H1 (cell line): ENCODE results near the gene MTMR8. TPM values are rescaled to one million over a fixed set of nuclear protein-coding genes. Genes with fewer than 3 reads are reported as not detected.
"Not testable (repeated sequence)": the region's sequence is repeated elsewhere in the genome, so short reads cannot be mapped to it uniquely, and the experiment has no call there.

Experiments used
- CTCF ChIA-PET: fragments of 300-600 bp; sonication (Branson Sonifier 250); formaldehyde crosslinking; loops from one replicate; lab custom pipeline; 2021; ENCODE audit not compliant: partially characterized antibody; lab: Charles Lee
- POLR2A ChIA-PET: fragments of 300-600 bp; sonication (Branson Sonifier 250); formaldehyde crosslinking; loops from one replicate; lab custom pipeline; 2021; ENCODE audit warnings: inconsistent platforms; ENCODE audit not compliant: partially characterized antibody; lab: Charles Lee
- DNase-seq, 2 experiments: peaks; one replicate each; pipeline versions ENCODE4 v3.0.0 to v3.0.0-alpha.2; 2010 to 2022; ENCODE audit warnings: low spot score in 2 of 2, low read depth in 1 of 2, mixed read lengths in 1 of 2
- FAIRE-seq: peaks from 2 replicates; lab custom pipeline; 2011; peaks lifted over from hg19 to GRCh38; lab: Jason Lieb, UNC
- H2AFZ ChIP-seq: 2 replicates; pipeline ENCODE4 v1.8.1; 2012; ENCODE audit warnings: low read length, inconsistent platforms
- H2AK5ac ChIP-seq: 2 replicates; pipeline ENCODE4 v1.6.1; 2013; ENCODE audit warnings: low read depth, low read length
- H2BK120ac ChIP-seq: replicated peaks from 2 replicates; pipeline ENCODE3; 2013; ENCODE audit warnings: low read depth, low read length, inconsistent platforms
- H2BK12ac ChIP-seq: 2 replicates; pipeline ENCODE4 v1.6.1; 2013; ENCODE audit warnings: low read depth, low read length
- H2BK15ac ChIP-seq: 2 replicates; pipeline ENCODE4 v1.6.1; 2013; ENCODE audit warnings: low read length
- H2BK20ac ChIP-seq: 2 replicates; pipeline ENCODE4 v1.6.1; 2013; ENCODE audit warnings: low read length
- H2BK5ac ChIP-seq: 2 replicates; pipeline ENCODE4 v1.6.1; 2013; ENCODE audit warnings: low read depth, low read length
- H3K14ac ChIP-seq: 2 replicates; pipeline ENCODE4 v1.6.1; 2013; ENCODE audit warnings: inconsistent platforms; ENCODE audit not compliant: insufficient read length
- H3K18ac ChIP-seq: 2 replicates; pipeline ENCODE4 v1.6.1; 2013; ENCODE audit warnings: low read length; ENCODE audit errors: extremely low read depth
- H3K23ac ChIP-seq: 2 replicates; pipeline ENCODE4 v1.6.1; 2013; ENCODE audit warnings: inconsistent platforms; ENCODE audit not compliant: insufficient read length
- H3K23me2 ChIP-seq: 2 replicates; pipeline ENCODE4 v1.6.1; 2013; ENCODE audit warnings: low read depth, low read length
- H3K27ac ChIP-seq: 2 replicates; pipeline ENCODE4 v1.6.1; 2011; ENCODE audit warnings: low read depth, low read length, inconsistent platforms
- H3K27me3 ChIP-seq, 4 experiments: replicated peaks in 1 of 4; 1 replicate in 1 of 4; 2 replicates in 3 of 4; pipeline versions ENCODE4 v1.6.1 to v1.8.1; 2011 to 2013; ENCODE audit warnings: low read length in 3 of 4, mild to moderate bottlenecking in 3 of 4, inconsistent platforms in 2 of 4, mixed read lengths in 2 of 4, moderate library complexity in 1 of 4; ENCODE audit not compliant: control insufficient read depth in 3 of 4, insufficient read depth in 3 of 4; ENCODE audit errors: extremely low read depth in 1 of 4
- H3K36me3 ChIP-seq, 4 experiments: 2 replicates each; pipeline versions ENCODE4 v1.6.1 to v1.8.1; 2011 to 2013; ENCODE audit warnings: mild to moderate bottlenecking in 4 of 4, low read length in 3 of 4, moderate library complexity in 2 of 4, control low read depth in 1 of 4, inconsistent platforms in 1 of 4; ENCODE audit not compliant: insufficient read depth in 4 of 4, control insufficient read depth in 2 of 4
- H3K4ac ChIP-seq: replicated peaks from 2 replicates; pipeline ENCODE3; 2013; ENCODE audit warnings: low read length, low read depth, mixed read lengths, inconsistent platforms; ENCODE audit not compliant: insufficient read length
- H3K4me1 ChIP-seq, 4 experiments: replicated peaks in 1 of 4; 1 replicate in 1 of 4; 2 replicates in 3 of 4; pipeline versions ENCODE4 v1.6.1 to v1.8.1; 2011 to 2013; ENCODE audit warnings: low read length in 3 of 4, inconsistent platforms in 2 of 4, mixed read lengths in 1 of 4; ENCODE audit not compliant: insufficient read depth in 4 of 4, control insufficient read depth in 3 of 4
- H3K4me2 ChIP-seq, 2 experiments: 2 replicates each; pipeline versions ENCODE4 v1.6.1 to v1.8.1; 2011 to 2013; ENCODE audit warnings: low read depth in 2 of 2, low read length in 2 of 2, control low read depth in 1 of 2, inconsistent platforms in 1 of 2, mild to moderate bottlenecking in 1 of 2; ENCODE audit not compliant: insufficient read depth in 1 of 2
- H3K4me3 ChIP-seq, 4 experiments: fragments of 200-600, 300-600 bp in 1 of 4; sonication (generic), shearing (Covaris generic), sonication (Bioruptor Twin) in 1 of 4; 2 replicates each; pipeline versions ENCODE4 v1.5.1 to v1.8.1; 2011 to 2016; ENCODE audit warnings: low read length in 4 of 4, low read depth in 3 of 4, control low read depth in 2 of 4, inconsistent platforms in 2 of 4, mild to moderate bottlenecking in 2 of 4, mixed read lengths in 1 of 4, moderate library complexity in 1 of 4; ENCODE audit not compliant: insufficient read depth in 2 of 4; ENCODE audit errors: extremely low read depth in 1 of 4
- H3K56ac ChIP-seq: replicated peaks from 2 replicates; pipeline ENCODE3; 2013; ENCODE audit warnings: low read depth, mild to moderate bottlenecking, mixed read lengths, low read length, inconsistent platforms; ENCODE audit not compliant: insufficient read length
- H3K79me1 ChIP-seq: 2 replicates; pipeline ENCODE4 v1.6.1; 2013; ENCODE audit warnings: low read depth, low read length, control low read depth
- H3K79me2 ChIP-seq, 2 experiments: 2 replicates each; pipeline versions ENCODE4 v1.6.1 to v1.8.1; 2012 to 2013; ENCODE audit warnings: low read length in 2 of 2, mild to moderate bottlenecking in 2 of 2, inconsistent platforms in 1 of 2; ENCODE audit not compliant: insufficient read depth in 2 of 2, control insufficient read depth in 1 of 2
- H3K9ac ChIP-seq, 4 experiments: replicated peaks in 1 of 4; 1 replicate in 1 of 4; 2 replicates in 3 of 4; pipeline versions ENCODE4 v1.6.1 to v1.8.1; 2011 to 2013; ENCODE audit warnings: low read depth in 3 of 4, low read length in 3 of 4, control low read depth in 2 of 4, mild to moderate bottlenecking in 2 of 4, moderate library complexity in 2 of 4, inconsistent platforms in 1 of 4; ENCODE audit errors: extremely low read depth in 1 of 4
- H3K9me3 ChIP-seq, 2 experiments: 2 replicates each; pipeline versions ENCODE4 v1.6.1 to v1.8.1; 2012 to 2013; ENCODE audit warnings: mild to moderate bottlenecking in 2 of 2, moderate library complexity in 2 of 2, control low read depth in 1 of 2, inconsistent platforms in 1 of 2, low read depth in 1 of 2, low read length in 1 of 2, mixed read lengths in 1 of 2; ENCODE audit not compliant: insufficient read depth in 2 of 2
- H4K20me1 ChIP-seq, 2 experiments: replicated peaks in 1 of 2; 2 replicates each; pipeline versions ENCODE3 to v1.8.1; 2011 to 2013; ENCODE audit warnings: inconsistent platforms in 2 of 2, low read length in 2 of 2, mild to moderate bottlenecking in 1 of 2; ENCODE audit not compliant: insufficient read depth in 2 of 2, control insufficient read depth in 1 of 2
- H4K5ac ChIP-seq: 2 replicates; pipeline ENCODE4 v1.6.1; 2013; ENCODE audit warnings: low read length, low read depth, mixed read lengths, inconsistent platforms; ENCODE audit not compliant: insufficient read length
- H4K8ac ChIP-seq: 2 replicates; pipeline ENCODE4 v1.8.0; 2013; ENCODE audit warnings: mild to moderate bottlenecking, moderate library complexity, low read length, inconsistent platforms; ENCODE audit not compliant: insufficient read depth; ENCODE audit errors: extremely low read depth
- H4K91ac ChIP-seq: replicated peaks from 2 replicates; pipeline ENCODE3; 2013; ENCODE audit warnings: low read length, mixed read lengths, inconsistent platforms; ENCODE audit not compliant: insufficient read length
- KDM1A ChIP-seq: fragments of 200-600, 300-600 bp; sonication (generic); IDR thresholded peaks from 2 replicates; pipeline ENCODE4 v1.7.1; 2016; ENCODE audit warnings: mild to moderate bottlenecking, low read length, borderline replicate concordance
- WGBS, 2 experiments: shearing (Covaris generic) in 1 of 2; methylation state at CpG; one replicate each; pipeline versions ENCODE4 v1.1.6 to v1.1.7; 2013 to 2015; ENCODE audit warnings: low lambda C conversion rate in 2 of 2, mixed read lengths in 2 of 2, inconsistent platforms in 1 of 2, low coverage in 1 of 2, missing lambda C conversion rate in 1 of 2; ENCODE audit not compliant: insufficient replicate concordance in 2 of 2, insufficient coverage in 1 of 2, insufficient read length in 1 of 2; ENCODE audit errors: extremely low coverage in 1 of 2, missing lambda C conversion rate in 1 of 2; 5-methylcytosine and 5-hydroxymethylcytosine counted together
- polyA plus RNA-seq, 7 experiments: library from polyadenylated mRNA; depleted of rRNA in 3 of 7; stranded (reverse) in 5 of 7; unstranded in 2 of 7; fragments of >200 nt in 5 of 7; fragments of 200-250 nt in 2 of 7; gene quantifications; 1 replicate in 5 of 7; 2 replicates in 1 of 7; 4 replicates in 1 of 7; pipeline versions ENCODE4 v1.2.1 to v1.2.3, GENCODE V29; 2011 to 2013; ENCODE audit warnings: missing spikeins in 2 of 7, mixed read lengths in 2 of 7
- total RNA-seq: library from RNA; stranded (reverse); fragmentation: NEBNext Ultra II Directional; extraction: Animal tissue kit (Norgen Biotek cat#: 25700); gene quantifications from 2 replicates; pipeline ENCODE4 v1.2.1, GENCODE V29; 2021

The MTMR8 gene
- total and polyA plus RNA-seq, 2 of the 8 experiments (the other 6 are each of a cell fraction or from before 2014, with no cell fraction given) = 1.3 to 6.3 TPM

GRCh38 chrX:64389489-64389888, 5.8 kb downstream of the MTMR8 start (continued):
- no peak for TF ChIP-seq KDM1A

- WGBS, 2 experiments = 88% methylated on average over 1 of the region's 4 CpGs; no CpG with 5 or more reads in 1 of the 2 experiments
These were observed 14.5 kb downstream of the MTMR8 start for GRCh38 chrX:64380789-64381188.

More at GRCh38 chrX:64380789-64381188, 14.5 kb downstream of the MTMR8 start:
- CTCF ChIA-PET, DNase-seq, H3K79me1 ChIP-seq, H2BK5ac ChIP-seq, H3K27ac ChIP-seq, H2BK120ac ChIP-seq, H2BK20ac ChIP-seq, H3K23me2 ChIP-seq, H3K14ac ChIP-seq, H3K9ac ChIP-seq, H2BK12ac ChIP-seq, H3K4me3 ChIP-seq, H2AFZ ChIP-seq, H4K20me1 ChIP-seq, POLR2A ChIA-PET, H3K4me2 ChIP-seq, H3K56ac ChIP-seq, H4K5ac ChIP-seq, H3K18ac ChIP-seq, H2AK5ac ChIP-seq, H2BK15ac ChIP-seq, H3K36me3 ChIP-seq, H4K91ac ChIP-seq, H3K4me1 ChIP-seq, H3K4ac ChIP-seq, H4K8ac ChIP-seq, H3K79me2 ChIP-seq, H3K23ac ChIP-seq, H3K27me3 ChIP-seq, FAIRE-seq: not testable (repeated sequence)
- H3K9me3 ChIP-seq = peaks cover 16 to 20% of the 10 kb centered on the region in 2 experiments
